Activated CD8-positive, alpha-beta memory T cell treated with anti-CD3 and anti-CD28 coated beads, Interleukin-2, amount 50 U/mL, for 1 hour (primary cell): ENCODE measurements around the gene HELZ2.

ENCODE experiments used
- DNase-seq: peaks from one replicate; pipeline ENCODE4 v3.0.0-alpha.2; 2020; ENCODE audit errors: extremely low read depth

HELZ2 gene

DNA sequence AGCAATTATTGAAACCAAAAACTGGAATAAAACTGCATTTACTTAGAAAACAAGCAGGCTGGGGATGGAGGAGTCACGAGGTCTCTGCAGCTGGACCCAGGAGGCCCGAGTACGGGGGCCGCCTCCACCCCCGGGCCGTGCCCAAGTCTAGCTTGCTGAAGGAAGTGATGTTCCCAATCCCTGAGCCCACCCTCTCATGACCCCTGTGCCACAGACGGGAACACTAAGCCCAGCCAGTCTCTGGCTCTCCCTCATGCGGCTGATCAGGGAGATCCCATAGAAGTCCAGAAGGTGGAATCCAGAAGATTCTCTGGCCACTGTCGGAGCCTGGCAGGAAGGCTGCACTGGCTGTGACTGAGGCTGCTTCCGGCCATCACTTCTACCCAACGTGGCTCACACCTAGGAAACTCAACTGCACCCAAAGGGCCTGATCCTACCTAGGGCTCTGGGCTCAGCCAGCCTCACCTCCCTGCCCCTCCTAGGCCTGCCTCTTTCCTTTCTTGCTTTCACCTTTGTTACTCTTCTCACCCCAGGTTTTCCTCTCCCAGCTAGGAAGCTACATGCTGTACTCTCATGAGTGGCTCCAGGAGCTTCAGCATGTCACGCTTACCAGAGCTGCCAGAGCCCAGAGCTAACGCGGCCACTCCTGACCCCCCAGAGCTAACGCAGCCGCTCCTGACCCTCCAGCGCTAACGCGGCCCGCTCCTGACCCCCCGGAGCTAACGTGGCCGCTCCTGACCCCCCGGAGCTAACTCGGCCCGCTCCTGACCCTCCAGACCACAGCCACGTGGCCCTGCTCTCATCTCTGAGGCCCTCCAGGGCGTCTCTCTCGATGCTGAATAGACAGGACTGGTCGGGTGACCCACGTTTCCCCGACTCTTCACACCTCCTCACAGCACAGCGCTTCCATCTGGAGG lies 24.7 kb upstream of the HELZ2 start:
- no peak for DNase-seq

DNA sequence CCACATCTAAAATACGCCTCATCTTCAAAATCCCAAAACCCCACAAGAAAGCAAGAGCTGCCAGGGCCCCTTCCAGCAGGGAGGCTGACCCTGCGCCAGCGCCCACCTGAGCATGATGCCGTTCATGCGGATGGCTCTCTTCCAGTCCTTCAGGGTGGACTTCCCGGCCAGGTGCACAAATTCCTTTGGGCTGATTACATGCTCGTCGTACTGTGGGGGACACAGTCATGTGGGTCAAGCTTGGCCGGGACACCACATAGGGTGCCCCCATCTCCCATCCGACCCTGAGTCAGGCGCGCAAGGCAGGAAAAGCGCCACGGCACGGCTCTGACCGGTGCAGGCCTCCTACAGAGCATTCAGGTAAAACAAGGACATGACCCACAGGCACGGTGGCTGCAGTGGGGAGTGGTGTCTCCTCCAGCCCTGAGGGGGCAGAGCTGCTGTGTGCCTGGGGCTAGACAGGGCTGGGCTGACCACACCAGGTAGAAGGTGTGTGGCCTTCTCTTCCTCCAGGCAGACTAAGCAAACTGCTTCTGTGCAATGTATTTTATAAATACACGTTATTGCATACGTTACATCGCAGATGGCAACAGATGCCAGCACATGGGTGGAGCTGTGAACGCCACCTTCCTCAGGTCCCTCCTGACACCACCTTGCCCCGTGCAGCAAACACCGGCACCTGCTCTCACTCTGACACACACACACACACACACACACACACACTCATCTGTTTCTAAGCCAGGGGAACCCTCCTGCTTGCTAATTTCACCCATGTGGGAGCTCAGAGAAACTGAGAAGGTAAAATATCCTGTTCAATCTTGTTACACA lies 23.8 kb upstream of the HELZ2 start:
- DNase-seq = no peak

DNA sequence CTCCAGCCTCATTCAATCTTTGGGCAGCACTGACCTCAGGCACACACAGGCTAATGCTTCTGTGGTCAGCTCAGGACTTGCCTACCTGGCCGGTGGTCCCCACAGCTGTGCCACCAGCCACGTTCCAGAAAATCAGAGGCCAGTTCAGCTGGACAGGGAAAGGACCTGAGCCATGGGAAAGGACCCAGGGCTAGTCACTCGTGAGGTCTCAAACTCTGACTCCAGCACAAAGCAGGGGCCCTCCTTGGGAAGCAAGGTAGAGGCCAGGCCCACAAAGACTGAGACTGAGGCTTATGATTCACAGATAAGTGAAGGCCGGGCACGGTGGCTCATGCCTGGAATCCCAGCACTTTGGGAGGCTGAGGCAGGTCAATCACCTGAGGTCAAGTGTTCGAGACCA lies 22.4 kb upstream of the HELZ2 start:
- no peak for DNase-seq

DNA sequence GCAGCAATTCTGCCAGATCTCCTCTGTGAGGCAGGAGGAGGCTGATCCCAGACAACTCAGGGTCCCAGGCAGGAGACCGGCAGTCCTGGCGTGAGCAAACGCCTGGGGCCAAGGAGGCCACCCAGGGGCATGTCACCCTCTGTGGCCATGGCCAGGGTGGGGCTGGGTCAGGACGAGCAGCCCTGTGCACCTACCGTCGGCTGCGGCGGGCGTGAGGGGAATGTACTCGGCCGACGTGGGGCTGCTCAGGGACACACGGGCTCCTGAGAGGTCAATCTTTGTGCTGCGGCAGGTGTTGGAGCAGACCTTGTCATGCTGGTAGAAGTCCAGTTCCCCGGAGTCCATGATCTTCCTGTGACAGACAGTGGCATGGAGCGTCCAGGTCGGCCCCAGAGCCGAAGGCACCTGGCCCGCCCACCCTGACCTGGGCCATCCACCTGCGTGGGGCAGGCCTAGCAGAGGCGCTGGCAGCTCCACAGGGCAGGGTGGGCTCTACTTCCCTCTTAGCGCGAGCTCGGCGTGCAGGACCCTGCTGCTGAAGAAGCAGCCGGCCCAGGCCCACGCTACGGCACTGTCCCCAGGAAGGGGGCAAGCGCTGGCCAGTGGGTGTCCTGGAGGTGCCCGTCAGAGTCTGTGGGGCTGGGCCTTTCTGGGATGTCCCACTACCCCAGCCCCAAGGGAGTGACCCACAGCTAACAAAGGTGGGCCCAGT lies 21.5 kb upstream of the HELZ2 start:
- DNase-seq = no peak

DNA sequence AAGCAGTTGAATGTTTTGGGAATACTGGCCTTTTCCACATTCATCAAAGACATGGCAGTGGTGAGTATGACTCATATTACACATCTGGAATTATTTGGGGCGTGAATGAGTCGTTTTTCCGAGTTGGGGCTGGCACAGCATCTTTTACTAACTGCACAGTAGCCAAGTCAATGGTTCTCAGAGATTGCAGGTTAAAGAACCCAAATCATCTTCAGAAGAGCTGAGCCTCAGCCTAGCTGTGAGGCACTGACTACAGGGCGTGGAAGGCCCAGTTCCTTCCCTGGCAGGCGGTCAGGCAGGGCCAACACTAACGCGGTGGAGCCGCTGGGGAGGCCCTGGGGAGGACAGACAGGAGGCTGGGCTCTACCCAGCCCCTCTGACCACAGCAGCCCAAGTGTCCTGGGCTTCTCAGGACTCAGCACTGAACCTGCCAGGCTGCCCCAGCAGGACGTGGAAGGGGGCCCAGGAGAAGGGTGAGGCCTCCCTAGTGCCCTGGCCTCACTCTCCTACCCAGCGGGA lies 20.1 kb upstream of the HELZ2 start:
- no peak for DNase-seq

DNA sequence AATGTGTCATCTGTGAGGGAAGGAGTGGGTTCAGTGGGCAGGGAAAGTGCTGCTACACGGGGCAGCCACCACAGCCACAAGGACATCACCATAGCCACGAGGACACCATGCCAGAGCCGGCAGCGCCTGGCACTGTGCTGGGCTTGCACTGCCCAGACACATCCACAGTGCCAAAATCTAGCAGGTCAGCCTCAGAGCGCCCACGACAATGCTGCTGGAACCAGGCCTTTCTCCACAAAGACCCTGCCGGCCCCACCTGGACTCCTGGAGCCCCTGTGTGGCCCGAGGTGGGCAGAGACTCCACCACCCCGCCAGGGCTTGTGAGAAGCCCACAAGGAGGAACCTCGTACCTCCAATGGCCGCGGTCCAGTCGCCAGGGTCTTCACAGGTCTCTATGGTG lies 18.6 kb upstream of the HELZ2 start:
- DNase-seq = no peak

DNA sequence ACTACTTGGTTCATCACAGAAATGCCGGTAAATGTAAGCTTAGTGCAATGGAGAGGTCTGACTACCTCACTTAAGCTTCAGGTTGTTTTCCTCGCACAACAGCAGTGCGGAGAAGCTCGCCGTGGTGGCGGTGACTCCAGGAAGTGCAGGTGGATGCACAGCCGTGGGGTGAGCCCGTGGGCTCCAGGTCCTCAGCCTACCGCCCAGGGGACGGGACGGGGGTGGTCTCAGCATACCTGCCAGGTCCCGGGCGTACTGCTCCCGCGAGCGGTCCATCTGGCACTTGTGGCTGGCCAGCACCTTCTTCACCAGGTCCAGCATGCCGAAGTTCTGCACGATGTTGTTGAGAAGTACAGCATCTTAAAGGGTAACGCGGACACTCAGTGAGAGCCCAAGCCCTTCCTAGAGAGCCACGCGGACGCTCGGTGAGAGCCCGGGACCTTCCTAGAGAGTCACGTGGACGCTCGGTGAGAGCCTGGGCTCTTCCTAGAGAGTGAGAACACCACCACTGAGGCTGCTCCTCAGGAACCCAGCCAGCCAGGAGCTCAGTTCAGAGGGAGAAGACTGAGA lies 17.8 kb upstream of the HELZ2 start:
- no peak for DNase-seq

DNA sequence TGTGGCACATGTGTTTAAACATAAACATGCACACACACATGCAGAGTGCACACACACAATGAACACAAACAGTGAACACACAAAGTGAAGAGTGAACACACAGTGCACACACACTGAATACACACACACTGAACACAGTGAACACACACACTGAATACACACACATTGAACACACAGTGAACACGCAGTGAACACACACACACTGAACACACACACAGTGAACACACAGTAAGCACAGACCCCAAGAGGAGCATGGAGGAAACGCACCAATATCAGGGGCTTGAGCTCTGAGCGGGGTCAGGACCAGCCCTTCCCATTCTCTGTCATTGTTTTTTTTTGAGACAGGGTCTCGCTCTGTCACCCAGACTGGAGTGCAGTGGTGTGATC lies 17.1 kb upstream of the HELZ2 start:
- no peak for DNase-seq

DNA sequence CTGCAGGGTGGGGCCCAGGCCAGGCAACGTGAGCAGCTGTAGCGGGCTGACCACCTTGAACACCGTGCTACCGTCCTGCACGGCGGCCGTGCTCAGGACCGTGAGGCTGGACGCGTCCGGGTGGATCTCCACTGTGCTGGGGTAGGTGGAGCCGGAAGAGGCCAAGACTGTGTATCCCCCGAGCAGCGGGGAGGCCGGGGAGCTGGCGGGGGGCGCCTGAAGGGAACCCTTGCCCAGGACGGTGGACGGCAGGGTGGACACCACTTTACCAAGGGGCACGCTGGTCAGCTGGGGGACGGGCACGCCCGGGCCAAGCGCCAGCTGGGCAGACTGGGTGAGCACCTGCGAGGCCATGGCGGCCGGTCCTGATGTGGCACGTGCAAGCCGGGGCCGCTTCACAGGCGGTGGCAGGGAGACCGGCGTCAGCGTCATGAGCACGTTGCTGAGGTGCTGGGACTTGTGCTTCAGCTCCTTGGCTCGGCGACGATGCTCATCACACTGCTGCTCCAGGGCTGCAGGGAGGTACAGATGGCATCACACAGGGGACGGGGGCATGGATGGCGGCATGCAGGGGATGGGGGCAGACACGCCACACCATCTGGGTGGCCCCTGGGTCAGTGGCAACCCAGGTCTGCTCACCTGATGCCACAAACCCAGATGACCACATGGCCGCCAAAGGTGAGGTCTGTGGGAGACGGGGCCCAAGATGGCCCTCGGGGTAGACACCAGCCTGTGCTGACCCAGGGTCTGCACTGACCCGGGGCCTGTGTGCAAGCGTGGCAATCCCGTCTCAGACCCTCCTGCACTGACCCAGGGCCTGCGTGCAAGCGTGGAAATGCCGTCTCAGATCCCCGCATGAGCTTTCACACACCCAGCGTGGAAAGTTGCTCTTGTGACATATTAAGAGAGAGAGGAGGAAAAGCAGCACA lies 16.4 kb upstream of the HELZ2 start:
- no peak for DNase-seq

DNA sequence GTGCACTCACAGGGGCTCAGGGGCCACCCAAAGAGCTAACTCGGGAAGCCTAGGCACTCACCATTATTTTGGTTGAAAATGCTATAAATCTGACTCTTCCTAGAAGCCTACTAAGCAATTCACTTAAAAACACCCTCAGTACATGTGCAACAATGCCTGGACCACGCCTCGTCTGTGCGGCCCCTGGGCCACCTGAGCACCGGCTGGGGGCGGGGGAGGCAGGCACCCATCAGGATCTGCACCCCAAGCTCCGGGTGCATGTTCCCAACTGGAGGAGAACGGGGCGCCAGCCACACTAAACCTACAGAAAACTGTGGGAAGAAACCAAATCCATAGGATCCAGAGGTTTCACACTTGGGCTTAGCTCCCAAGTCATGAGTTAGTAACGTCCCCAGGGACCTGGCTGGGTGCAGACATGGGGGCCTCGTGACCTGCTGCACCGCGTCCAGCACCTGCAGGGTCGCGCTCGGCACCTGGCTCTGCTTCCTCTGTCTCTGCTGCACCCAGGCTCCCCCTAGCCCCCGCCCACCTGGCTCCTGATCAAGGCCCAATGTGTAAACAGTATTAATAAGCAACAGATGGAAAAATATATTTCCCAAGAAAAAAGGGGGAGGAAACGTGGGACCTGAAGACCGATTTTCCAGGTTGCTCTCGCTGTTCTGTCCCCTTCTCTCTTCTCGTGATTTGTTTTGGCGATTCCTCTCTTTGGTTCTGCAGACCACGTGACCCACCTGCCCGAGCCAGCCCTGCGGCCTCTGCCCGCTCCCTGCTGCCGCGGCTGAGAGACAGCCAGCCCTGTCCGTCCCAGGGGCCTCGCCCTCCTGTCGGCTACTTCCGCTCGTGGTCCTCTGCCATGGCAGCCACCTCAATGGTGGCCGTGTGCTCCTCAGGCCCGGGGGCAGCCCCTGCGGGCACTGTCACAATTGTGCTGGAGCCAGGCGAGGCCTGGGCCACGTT lies 15.5 kb upstream of the HELZ2 start:
- no peak for DNase-seq

DNA sequence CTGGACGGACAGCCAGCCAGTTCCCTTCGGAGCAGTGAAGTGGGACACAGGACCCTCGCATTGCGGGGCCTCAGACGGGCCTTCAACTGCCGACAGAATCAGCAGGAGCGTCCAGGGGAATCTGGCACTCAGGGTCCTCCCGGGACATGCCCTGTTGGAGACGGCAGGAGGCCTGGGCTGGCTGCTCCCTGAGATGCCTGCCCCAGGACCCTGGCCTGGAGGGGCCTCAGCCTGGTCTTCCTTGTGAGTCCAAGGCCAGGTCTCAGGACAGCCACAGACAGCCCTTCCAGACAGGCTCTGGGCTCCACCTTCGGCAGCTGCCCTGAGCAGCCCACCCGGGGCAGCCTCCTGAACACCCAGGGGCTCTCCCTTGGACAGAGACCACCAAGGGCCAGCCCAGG lies 14.6 kb upstream of the HELZ2 start:
- DNase-seq = no peak

DNA sequence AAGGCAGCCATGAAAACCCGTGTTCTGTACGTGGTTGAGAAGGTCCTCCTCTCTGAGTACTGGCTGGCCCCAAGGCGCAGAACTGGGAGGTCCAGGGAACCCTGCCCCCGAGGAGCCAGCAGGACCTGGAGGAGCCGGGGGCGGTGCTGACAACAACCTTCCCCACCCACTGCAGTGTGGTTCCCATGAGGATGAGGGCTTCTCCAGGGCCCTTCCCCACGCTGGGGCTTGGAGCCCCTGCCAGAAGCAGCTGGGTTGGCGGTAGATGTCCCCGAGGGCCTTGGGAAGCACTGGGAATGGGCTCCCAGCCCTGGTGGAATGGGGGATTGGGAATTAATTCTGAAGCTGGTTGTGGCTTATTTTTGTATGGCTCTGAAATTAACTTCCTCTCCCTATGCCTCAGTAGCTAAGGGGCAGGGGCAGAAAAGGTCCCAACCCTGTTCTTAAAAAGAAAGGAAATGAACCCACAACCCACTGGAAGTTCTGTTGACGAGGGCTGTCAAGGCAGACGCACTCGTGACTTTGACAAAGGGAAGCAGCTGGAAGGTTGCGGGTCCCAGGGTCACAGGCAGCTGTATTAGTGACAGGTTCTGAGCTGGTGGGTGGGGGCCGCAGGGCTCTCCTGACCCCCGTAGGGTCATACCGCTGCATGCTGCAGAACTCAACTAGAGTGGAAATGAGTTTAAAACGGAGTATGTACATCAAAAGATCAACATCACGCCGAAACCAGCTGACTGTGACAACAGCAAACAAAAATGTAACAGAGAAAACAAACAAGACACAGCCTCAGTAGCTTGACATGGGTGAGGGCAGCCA lies 13.9 kb upstream of the HELZ2 start:
- no peak for DNase-seq

DNA sequence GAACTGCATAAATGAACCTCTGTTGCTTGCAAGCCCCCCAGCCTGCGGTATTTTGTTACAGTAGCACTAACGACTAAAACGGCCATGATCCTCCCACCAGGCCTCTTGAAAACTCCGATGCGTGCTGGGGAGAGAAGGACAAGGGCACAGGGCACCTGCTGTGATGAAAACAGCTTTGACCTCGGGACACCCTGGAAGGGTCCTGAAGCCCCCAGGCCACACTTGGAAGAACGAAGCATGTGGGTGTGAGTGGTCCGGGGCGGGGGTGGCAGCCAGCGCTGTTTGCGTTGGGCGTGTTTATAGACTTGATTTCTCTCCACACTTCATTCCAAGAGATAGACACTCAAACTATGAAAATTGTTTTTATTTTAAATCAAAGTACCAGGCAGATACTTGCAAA lies 13.2 kb upstream of the HELZ2 start:
- no peak for DNase-seq

DNA sequence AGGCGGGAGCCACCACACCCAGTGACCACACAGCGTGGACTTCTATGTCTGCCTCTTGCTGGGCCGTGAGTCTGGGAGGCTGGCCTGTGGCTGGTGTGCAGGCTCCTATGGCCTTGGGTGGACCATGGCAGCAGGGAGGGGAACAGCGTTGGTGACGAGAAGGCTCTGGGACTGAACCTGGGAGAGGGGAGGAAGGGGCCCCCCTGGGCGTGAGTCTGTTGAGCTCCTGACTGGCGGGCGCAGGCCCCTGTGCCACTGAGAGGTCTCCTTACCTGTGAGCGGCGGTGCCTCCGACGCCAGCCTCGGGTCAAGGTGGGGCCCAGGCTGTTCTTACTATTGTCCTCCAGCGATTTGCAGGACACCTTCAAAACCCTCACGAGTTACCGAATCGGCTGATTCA lies 12.8 kb upstream of the HELZ2 start:
- DNase-seq = no peak

DNA sequence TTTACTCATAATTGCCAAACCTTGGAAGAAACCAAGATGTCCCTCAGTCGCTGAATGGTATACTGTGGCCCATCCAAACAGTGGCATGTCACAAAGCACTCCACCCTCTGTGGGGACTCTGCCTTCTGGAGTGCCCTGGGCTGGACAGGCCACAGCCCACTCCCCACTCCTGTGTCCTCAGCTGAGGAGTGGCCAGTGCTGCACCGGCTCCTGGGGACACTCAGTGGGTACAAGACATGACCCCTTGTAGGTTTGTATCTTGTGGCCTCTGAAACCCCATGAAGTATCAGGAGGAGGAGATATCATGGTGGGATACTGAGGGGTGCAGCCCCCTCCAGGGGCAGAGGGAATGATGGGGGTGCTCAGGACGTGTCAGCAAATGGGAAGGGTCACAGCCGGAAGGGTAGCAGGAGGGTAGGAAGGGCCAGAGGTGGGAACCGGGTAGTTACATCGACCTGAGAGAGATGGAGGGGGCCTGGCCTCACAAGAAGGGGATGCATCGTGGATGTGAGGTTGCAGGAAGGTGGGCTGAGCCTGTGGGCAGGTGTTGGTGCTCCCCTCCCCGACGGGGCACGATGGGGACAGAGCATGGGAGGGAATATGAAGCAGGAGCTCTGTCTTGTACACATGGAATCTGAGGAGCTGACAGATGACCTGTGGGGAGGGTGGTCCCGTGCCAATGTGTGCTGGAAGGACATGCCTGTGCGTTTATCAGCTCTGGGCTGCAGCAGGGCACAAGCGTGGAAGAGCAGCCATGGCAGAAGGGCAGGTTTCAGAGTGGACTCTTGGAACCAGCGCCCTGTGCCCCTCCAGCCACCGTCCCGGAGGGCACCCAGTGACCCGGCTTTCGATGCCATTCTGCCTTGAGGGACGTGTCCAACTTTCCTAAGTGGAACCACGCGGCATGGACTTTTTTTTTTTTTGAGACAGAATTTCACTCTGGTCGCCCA lies 11.9 kb upstream of the HELZ2 start:
- DNase-seq = no peak

DNA sequence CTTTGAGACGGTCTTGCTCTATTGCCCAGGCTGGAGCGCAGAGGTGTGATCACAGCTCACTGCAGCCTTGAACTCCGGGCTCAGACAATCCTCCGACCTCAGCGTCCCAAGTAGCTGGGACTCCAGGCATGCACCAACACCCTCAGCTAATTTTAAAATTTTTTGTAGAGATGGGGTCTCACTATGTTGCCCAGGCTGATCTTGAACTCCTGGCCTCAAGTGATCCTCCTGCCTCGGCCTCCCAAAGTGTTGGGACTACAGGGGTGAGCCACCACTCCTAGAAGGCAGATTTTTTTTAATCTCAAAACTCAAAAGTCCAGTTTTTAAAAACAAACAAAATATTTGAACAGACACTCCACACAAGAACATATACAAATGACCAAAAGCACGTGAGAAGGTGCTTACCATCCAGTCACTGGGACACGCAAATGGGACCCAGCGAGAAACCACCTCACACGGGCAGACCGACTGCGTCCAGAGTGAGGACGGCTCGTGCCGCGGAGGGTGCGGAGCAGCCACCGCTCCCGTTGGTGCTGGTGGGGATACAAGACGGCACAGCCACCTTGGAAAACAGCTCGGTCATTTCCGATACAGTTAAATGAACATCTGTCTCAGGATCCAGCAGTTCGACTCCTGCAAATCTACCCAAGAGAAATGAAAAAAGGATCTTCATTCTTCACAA lies 8.5 kb upstream of the HELZ2 start:
- DNase-seq = no peak
